Bronchial epithelial cell (primary cell): ENCODE measurements around the gene ULBP2. TPM values are rescaled to one million over a fixed set of nuclear protein-coding genes. Genes with fewer than 3 reads are reported as not detected.
"Not testable (repeated sequence)": the region's sequence is repeated elsewhere in the genome, so short reads cannot be mapped to it uniquely, and the experiment has no call there.

ENCODE experiments used
- DNase-seq: peaks from one replicate; pipeline ENCODE4 v3.0.0-alpha.2; 2010; ENCODE audit warnings: low read depth
- FAIRE-seq: peaks from 2 replicates; lab custom pipeline; 2011; peaks lifted over from hg19 to GRCh38; lab: Jason Lieb, UNC
- H3K27me3 ChIP-seq: 2 replicates; pipeline ENCODE4 v1.5.1; 2011; ENCODE audit warnings: low read length; ENCODE audit not compliant: control insufficient read depth, insufficient read depth
- H3K36me3 ChIP-seq: 2 replicates; pipeline ENCODE4 v1.5.1; 2011; ENCODE audit warnings: low read length; ENCODE audit not compliant: control insufficient read depth, insufficient read depth
- H3K4me3 ChIP-seq: 2 replicates; pipeline ENCODE4 v1.5.1; 2011; ENCODE audit warnings: mild to moderate bottlenecking, low read depth, low read length, control low read depth
- total RNA-seq: library from RNA; depleted of rRNA; stranded (reverse); fragments of >200 nt; gene quantifications from 2 replicates; pipeline ENCODE4 v1.2.1, GENCODE V29; 2014
- TF ChIP-seq, protein P1 (sequence below): IDR thresholded peaks from 2 replicates; pipeline ENCODE4 v1.5.1; 2011; ENCODE audit warnings: mild to moderate bottlenecking, moderate library complexity, low read length, control low read depth, inconsistent platforms; ENCODE audit not compliant: insufficient read depth, severe bottlenecking

ULBP2 gene
- total RNA-seq, 1 donor from 2014 or later: 2.4 TPM

DNA sequence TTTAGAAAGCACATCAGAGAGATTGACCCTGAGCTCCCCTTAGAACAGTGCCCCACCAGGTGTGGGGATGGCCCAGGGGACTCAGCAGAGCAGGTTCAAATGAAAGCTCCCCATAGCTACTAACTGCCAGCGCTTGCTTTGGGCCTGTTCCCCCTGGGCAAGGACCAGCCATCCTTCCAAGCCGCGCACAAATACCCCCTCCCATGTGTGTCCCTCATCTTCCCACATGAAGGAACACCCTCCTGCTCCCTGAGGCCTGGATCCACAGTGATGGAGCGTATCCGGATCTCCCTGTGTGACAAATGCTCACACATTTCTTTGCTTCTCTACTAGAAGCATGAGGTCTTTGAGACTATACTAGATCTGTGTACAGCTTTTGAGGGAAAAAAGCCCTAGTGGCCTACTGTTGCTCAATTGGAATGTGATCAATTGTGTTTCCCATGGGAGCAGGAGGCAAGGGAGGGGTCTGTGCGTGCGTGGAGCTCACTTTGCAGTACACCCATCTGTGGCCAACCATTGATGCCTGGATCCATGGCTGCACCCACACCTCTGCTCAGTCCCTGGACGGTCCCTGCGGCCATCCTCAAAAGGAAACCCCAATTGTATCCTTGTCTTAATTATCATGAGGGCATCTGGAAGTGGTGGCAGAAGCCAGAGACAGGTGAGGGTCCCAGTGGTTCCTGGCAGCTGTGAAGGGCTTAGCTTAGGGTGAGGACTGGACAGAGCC lies 17.4 kb upstream of the ULBP2 start:
- H3K4me3 ChIP-seq: no peak overlapping the region
- H3K36me3 ChIP-seq: peaks cover 7% of the 10 kb centered on the region
- DNase-seq (no peak), FAIRE-seq (no peak)
- TF ChIP-seq, protein P1, sequence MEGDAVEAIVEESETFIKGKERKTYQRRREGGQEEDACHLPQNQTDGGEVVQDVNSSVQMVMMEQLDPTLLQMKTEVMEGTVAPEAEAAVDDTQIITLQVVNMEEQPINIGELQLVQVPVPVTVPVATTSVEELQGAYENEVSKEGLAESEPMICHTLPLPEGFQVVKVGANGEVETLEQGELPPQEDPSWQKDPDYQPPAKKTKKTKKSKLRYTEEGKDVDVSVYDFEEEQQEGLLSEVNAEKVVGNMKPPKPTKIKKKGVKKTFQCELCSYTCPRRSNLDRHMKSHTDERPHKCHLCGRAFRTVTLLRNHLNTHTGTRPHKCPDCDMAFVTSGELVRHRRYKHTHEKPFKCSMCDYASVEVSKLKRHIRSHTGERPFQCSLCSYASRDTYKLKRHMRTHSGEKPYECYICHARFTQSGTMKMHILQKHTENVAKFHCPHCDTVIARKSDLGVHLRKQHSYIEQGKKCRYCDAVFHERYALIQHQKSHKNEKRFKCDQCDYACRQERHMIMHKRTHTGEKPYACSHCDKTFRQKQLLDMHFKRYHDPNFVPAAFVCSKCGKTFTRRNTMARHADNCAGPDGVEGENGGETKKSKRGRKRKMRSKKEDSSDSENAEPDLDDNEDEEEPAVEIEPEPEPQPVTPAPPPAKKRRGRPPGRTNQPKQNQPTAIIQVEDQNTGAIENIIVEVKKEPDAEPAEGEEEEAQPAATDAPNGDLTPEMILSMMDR: no peak
- no peaks in the 10 kb centered on the region for H3K27me3 ChIP-seq

DNA sequence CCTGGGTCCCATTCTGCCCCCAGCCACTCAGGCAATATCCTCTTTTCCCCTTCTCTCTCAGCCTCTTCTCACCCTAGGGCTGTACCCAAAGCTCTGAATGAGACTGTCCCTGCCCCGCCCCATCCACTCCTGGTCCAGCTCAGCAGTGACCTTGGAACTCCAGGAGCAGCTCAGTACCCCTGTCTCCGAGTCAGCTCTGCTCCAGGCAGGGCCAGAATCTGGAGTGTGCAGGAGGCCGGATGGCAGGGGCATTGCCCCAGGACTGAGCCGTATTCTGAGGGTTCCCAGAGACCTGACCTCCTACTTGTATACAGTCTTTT lies 16.9 kb upstream of the ULBP2 start:
- Histone ChIP-seq H3K36me3 (peaks cover 6% of the 10 kb centered on the region), H3K27me3 (no peaks in the 10 kb centered on the region), H3K4me3 (no peak overlapping the region)
- TF ChIP-seq, protein P1: no peak
- no peak for DNase-seq
- no peak for FAIRE-seq

DNA sequence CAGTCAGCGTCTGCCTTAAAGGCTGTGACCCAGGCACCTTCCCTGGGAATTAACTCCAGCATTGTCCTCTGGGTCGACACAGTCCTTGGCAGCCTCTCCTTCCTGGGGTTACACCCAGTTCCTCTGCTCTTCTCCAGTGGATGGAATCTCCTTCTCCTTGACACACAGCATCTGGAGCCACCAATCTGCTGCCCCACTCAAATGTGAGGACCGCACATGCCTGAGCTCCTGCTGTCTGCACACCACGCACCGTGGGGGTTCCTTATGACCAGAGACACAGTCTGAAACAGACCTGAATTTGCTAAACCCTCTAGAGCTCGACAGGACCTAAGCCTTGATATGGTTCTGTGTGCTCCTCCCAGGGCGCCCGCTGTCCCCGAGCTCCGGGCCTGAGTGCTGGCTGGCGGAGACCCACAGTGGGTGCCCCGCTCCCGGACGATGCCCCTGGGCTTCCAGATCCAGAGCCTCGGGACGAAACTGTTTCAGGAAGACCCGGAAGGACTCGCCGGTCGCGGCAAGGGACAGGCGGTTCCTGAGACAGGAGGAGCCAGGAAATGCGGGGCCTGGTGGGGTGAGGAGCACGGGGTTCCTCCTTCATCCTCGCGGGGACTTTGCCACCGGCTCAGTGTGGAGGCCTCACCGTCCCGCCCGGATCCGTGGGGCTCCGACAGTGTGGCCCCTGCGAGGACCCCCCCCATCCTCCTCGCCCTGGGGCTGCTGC lies 16.4 kb upstream of the ULBP2 start:
- H3K36me3 ChIP-seq: peaks cover 2% of the 10 kb centered on the region
- no peaks in the 10 kb centered on the region for H3K27me3 ChIP-seq
- FAIRE-seq (no peak), DNase-seq (no peak)
- H3K4me3 ChIP-seq: peak overlapping the region; percentile 47
- TF ChIP-seq, protein P1: no peak

DNA sequence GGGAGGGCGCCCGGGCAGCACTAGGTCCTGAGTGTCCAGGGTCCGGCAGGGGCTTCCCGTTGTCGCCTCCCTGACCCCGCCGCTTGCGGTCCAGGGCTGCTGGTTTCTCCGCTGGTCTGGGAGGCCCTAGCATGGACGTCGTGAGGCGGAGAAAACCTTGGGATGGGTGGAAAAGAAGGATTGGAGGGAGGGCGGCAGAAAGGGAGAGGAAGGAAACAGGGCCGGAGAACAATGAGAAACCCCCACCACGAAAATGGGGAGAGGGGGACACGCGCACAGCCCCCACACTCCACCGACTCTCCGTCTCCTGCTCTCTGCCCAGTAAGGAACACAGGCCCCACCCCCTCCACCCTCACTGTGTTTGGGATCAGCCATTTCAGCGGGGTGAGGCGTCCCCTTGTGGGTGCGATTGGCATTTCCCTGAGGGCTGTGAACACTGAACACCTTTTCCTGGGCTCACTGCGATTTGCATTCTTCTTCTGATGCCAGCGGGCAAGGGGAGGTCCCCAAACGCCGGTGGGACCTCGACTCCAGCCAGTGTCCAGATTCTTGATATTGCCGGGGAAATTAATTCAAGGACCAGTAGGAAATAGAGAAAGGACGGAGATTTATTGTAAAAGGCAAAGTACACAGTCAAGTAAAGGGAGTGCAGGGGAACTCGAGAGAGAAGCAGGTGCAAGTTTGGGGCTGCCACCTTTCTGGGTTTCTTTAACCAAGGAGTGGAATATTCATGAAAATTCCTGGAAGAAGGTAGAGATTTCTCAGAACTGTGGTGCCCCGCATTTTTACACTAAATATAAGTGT lies 15.6 kb upstream of the ULBP2 start:
- no peak for FAIRE-seq
- no peaks in the 10 kb centered on the region for H3K27me3 ChIP-seq
- TF ChIP-seq, protein P1: peak; percentile 96
- H3K36me3 ChIP-seq: peaks cover 2% of the 10 kb centered on the region
- peak; percentile 66 for DNase-seq
- H3K4me3 ChIP-seq: peak overlapping the region; percentile 47

DNA sequence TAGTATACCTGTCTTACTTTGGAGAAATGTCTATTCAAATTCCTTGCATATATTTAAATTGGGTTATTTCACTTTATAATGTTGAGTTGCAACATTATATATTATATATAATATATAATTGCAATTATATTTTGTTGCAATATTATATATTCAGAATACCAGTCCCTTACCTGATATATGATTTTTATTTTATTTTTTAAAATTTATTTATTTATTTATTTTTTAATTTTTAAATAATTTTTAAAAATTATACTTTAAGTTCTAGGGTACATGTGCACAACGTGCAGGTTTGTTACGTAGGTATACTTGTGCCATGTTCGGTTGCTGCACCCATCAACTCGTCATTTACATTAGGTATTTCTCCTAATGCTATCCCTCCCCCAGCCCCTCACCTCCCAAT lies 14.8 kb upstream of the ULBP2 start:
- H3K36me3 ChIP-seq, FAIRE-seq, H3K4me3 ChIP-seq, H3K27me3 ChIP-seq, DNase-seq: not testable (repeated sequence)

DNA sequence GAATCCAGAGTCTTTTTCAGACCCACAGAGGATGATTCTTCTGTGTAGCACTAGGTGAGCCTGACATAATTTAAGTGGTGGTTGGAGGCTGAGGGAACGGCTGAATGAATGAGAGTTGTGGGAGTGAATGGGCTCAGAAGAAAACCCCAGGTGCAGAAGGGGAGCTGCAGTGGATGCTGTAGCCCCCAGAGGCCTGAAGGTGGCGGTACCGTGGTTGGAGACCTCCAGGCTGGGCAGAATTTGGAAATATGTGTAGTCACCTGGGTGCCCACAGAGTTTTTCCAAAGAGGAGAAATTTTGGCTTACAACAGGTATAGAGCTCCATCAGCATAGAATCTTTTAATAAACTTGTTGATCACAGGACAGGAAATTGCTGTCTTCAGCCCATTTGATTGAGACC lies 12.4 kb upstream of the ULBP2 start:
- no peak for DNase-seq
- no peaks in the 10 kb centered on the region for H3K36me3 ChIP-seq
- H3K4me3 ChIP-seq: no peak overlapping the region
- TF ChIP-seq, protein P1: peak; percentile 48
- no peaks in the 10 kb centered on the region for H3K27me3 ChIP-seq
- FAIRE-seq: no peak
